LoVo (cell line): ENCODE results near the gene COPS8.

ENCODE experiments used
- DNase-seq: peaks from one replicate; pipeline ENCODE4 v3.0.0-alpha.2; 2016; ENCODE audit warnings: low spot score

COPS8 gene

DNA sequence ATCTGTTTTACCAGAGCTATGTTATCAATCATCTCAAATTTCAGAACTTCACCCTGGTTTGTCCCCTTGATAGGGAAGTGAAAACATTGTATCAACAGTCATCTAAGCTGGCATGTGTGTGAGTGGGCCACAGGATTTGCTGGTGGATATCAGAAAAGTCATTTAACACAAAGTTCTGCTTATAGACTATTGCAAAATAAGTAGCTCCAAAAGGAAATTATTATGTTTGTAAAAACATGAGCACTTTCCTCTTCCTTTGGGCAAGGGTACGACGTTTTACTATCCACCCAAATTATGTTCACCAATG, 20.7 kb upstream of the COPS8 start:
- no peak for DNase-seq

DNA sequence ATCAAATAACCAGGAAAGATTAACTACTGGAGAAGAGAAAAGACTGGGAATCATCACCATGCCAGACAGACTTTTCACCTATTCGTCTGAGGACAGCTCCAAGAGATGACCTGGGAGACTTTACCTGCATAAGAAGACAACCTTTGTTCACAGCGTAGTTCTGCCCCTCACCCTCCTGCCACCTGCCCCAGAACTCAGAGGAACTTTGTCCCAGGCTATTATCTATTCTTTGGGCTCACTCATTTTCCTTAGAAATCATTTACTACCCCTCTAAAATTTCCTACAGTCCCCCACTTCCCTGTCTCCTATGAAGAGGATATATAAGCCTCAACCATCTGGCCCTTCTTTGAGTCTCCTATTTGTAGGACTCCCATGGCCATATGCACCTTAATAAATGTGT, 19.3 kb upstream of the COPS8 start:
- DNase-seq: no peak

DNA sequence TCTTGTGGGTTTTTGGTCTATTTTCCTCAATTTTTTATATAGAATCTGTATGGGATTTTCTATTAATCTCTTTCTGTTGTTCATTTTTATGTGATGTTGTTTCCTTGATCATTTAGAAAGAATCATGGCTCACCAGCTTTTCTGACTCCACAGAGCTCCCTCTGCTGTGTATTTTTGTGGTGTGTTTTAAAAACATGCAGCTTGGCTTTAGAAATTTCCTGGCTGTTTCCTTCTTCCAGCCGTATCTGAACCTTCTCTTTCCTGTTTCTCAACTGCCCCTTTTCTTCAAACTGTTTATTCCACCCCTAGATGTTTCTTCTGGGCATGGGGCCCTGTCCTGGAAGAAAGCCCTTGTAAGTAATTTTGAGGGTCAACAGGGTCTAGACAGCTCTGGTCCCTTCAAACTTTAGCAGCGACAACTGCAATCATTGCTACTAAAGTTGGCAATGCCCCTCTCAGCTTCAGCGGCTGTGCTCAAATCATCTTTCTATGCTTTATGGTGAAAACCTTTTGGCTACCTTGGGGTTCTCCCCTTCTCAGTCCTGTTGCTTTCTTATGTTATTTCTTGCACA, 17.6 kb upstream of the COPS8 start:
- DNase-seq: no peak

DNA sequence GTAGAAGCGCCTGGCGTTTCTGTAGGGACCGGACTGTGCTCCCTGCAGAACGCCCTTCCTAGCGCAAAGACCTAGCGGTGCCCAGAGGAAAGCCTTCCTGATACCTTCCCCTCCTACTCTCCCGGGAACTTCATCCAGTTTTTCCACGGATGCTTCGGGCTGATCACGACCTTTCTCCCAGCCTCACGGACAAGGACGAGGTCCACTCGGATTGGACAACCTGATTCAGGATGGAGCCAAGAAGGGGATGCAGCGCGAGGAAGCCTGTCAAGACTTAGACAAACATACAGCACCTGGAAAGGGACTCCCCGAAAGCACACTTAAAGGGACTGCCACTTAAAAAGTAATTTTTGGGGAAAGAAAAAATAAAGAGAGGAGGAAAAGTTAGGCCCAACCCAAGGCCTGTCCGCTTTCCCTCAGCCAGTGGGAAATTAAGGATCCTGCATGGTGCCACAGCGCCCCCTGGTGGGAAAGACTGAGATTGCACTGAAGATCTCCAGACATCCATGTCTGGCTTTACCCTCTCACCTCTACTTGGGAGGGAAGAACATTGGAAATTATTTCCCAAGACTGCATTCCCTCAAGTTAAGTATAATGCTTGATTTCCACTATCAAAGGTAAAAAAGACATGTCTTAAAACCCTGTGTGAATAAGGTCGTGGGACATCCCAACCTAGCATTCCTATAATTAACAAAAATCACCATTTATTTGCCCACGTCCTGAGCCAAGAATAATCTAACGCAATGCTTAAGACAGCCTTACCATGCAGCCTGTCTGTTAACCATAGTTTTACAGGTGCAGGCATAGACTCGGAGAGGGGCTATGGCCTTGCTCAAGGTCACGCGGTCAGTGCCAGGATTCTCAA, 13.4 kb upstream of the COPS8 start:
- DNase-seq: peak; percentile 52

DNA sequence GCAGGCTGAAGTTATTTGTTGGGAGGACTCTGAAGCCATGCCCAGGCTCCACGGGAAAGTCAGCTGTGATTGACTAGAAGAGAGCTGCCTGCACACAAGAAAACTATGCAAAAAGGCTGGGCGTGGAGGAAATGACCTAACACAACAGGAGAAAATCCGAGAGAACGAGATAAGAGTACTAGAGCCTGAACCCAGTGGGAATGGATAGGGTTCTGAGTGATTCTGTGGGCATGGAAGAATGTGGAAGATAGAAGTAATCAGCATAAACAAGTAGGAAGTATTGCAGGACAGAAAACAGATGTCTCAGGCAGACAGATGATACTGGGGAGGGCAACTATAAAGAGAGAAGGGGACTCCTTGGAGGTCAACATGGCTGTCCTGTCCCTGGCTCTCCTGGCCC, 12.1 kb upstream of the COPS8 start:
- DNase-seq: no peak

DNA sequence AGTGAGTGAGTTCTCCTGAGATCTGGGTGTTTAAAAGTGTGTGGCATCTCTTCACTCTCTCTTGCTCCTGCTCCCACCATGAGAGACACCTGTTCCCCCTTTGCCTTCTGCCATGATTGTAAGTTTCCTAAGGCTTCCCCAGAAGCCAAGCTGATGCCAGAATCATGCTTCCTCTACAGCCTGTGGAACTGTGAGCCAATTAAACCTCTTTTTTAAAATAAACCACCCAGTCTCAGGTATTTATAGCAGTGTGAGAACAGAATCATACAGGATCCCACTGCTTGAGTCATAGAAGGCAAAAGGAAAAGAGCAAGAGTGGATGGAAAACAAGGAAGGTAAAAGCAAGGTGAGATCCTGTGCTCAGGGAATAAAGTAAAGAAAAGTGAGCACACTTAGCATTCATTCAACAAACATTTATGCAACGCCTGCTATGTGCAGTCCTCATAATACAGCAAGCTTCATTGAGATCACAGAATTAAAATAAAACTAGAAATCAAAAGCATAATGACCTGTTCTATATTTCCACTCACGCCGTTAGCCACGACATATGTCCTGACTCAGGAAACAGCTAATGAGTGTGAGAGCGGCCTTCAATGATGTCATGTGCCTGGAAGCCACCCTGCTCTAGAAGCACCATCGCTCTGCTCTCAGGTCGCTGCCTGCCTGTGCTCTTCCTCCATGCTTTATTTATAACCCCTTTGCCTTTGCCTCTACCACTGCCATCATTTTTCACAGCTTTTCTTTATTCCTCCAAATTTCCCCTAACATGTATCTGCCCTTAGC, 11.3 kb upstream of the COPS8 start:
- DNase-seq: no peak

DNA sequence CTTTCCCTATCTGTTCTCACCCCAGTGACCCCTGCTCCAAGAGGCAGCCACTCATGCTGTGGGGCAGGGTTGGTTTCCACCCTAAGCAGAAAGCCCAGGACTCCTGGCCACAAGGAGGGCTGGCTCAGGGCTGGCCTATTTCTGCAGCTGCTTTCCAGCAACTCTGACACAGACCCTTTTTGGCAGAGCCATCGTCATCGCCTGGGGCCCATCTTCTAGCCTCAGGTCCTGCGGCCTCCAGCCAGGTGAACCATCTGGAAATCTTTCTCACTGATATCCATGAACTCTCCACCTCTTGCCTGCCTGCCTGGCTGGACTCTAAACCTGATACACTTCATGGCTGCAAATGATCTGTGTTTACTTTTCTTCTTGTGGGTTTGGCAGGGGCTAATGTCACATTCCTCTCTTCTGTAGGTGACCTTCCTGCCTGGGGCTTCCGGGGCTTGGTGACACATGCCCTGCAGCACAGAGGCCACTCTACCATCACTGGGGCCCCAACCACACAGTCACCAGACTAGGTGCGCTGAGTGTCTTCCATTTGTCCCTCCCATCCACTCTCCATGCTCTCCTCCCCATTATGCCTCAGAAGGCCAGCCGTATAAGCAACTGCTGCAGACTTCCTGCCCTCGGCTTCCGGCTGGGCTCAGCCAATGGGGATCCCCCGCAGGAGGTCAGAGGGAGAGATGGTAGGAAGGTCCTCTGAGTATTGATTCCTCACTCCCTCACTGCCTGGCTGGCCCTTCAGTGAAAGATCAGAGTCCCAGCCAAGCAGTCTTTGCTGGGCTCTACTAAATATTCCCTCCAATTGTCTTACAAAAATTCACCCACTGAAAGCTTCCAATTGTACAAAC, 9.7 kb upstream of the COPS8 start:
- no peak for DNase-seq

DNA sequence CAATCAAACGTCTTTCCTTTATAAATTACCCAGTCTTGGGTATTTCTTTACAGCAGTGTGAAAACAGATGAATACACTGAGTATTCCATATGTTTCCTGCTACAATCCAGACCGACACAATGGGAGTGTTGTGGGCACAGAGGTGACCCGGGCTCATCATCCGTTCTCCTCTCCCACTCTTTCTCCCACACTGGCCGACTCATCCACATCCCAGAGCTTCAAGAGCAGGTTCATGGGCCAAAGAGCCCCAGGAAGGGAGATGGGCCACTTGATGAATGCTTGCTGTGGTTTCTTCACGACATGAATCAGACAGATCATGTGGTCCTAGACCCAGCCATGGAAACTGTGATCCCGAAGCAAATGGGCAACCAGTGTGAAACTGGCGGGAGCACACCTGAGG, 4.1 kb upstream of the COPS8 start:
- DNase-seq: no peak

DNA sequence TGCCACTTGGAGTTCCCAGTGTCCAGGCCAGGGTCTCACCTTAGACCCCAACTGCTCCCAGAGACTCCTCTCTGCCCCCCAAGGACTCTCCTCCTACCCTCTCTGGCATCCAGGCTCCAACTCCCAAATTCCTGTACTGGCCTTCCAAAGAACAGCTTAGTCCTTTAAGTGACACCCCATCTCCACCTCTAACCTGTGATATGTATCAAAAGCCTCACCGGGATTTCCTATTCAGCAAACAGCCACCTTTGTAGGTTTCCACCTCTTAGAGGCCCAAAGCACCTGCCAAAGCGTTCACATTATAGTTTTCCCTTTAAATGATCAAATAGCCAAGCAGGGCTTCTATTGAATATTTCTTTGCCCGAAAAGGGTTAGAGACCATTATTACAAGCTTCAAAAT, 2.7 kb upstream of the COPS8 start:
- DNase-seq: no peak

DNA sequence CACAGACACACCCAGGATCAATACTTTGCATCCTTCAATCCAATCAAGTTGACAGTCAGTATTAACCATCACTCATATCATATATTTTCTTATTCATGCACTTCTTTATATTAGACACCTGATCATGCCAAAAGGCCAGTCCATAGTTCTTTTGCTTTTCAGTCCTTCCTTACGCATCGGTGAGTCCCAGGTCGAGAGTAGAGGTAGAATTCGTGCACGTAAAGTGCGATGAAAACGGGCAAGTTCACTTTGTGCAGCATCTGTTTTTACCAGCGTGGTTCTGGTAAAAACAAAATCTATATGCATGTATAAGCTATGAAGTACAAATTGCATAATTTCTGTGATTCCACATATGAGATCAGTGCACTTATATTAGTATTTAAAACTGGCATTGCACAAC, 1.2 kb upstream of the COPS8 start:
- DNase-seq: no peak

DNA sequence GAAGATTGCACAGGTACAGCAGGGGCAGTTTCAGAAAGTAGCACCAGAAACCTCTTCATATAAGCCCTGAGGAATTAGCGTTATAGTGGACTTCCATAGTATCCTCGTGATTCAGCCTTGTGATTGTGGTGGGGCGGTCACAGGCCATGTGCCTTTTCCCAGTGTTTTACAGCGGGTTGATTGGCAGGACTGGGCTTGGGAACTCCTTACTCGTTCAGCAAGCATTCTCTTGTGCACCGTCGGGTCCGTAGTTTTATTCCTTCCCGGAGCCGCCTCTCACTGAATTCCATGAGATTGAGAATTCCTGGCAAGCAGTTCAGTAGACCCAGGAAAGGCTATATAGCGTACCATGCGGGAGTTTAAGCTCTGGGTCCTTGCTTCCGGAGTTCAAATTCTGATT, 5.2 kb downstream of the COPS8 start:
- no peak for DNase-seq

DNA sequence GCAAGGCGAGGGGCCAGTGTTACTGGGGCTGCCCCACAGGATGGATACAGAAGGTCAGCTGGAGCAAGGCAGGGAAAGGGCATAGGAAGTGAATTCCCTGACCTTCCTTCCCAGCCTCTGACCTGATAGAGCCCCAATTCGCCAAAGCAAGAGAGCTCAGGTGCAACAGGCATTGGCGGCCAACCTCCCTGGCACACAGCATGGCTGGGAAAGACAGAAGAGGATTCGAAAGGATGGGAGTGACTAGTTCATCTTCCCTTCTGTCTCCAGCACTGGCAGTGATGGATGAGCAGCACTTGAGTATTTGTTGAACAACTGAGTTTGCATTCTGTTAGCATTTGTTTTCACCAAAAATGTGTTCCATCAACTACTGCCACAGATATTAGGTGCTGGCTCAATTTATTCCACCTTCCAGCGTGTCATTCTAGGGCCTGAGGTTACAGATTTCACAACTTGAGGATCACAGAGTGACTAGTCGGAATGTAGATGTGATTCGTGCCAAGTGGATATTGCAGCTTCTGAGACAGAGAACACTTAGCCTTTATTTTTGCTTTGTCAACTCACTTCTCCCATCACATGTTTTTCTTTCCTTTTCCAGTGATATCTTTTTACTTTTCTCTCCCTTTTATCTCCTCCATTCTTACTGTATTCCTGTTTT, 6.2 kb downstream of the COPS8 start:
- DNase-seq: no peak

DNA sequence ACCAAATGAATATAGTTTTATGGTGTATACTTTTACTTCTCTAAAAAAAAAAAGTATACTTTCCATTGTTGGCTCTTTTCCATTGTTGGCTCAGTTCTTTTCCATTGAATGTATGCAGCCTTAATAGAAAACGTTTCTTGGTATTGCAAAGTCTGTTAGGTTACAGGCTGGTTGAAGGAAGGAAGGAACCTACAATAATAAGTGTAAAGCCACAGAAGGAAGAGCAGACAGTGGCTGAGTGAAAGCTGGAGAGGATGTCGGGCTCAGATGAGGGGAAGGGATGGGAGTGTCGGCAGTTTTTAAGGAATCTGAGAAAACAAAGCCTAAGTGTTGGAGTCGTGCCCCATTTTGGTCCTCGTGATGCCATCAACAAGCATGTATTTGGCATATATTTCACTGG, 6.8 kb downstream of the COPS8 start:
- no peak for DNase-seq

DNA sequence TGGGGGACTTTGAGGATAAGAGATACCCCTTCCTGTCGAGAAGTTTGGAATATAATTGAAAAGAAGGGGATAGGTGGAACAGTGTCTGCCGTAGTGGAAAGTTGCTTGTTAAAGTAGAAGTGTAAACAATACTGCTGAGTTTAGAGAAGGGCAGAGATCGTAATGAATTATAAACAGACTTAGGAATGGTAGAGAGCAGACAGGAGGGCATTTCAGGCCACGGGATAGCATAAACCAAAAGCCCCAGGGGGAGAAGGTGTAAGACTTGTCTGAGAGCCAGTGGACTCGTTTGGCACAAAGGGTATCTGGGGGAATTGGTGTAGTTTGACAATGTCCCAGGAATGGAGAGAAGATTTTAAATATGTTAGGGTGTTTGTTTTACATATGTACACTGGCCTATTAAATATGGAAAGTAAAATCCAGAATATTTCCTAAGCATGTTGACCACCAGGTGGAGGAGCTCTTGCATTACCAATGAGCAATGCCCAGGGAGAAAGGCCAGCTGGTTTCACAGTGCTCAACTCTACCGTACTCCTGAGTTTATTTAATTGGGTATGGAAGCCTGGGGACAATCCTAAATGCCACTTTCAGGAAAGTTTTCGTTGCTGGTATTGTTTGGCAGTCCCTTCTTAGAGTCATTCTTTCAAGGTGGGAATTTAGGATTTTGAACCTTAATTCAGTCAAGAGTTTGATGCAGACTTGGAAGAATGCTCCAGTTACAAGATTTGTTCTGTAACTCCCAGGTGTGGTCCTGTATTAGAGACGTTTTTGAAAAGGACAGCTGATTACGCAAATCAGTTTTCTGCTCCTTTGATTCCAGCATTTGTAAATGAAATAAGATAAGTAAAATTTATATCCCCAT, 7.5 kb downstream of the COPS8 start:
- DNase-seq: no peak

DNA sequence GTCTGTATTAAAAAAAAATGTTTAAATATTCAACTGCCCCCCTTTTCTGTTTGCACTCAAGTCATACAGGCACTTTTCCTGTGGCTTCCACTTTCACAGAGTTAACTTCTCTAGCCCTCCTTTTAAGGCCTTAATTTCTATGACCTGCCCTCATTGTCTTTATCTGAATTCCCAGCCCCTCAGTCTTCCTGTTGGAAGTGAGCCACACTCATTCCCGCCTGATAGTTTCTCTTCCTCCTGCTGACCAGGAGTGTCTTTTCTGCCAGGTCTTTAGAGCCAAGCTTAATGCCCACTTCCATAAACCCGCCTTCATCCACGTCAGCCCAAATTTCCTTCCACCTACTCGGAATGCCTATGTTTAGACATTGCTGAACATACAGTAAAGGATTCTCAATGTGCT, 10.5 kb downstream of the COPS8 start:
- DNase-seq: no peak

DNA sequence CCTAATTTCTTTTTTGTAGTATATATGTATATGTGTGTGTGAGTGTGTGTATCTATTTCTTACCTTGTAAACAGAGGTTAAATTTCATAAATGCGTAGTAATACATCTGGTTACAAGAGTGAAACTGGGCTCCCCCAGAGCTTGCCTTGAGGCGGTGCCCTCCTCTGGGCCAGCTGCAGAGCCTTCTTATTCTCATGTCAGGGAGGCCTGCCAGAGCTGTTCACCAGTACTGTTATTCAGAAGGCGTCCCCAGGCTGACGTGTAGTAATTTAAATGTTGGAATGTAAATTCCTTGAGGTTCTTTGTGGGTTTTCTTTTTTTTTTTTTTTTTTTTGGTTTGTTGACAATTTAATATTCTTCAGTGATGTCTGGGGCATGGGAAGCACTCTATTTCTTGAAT, 11.2 kb downstream of the COPS8 start:
- no peak for DNase-seq

DNA sequence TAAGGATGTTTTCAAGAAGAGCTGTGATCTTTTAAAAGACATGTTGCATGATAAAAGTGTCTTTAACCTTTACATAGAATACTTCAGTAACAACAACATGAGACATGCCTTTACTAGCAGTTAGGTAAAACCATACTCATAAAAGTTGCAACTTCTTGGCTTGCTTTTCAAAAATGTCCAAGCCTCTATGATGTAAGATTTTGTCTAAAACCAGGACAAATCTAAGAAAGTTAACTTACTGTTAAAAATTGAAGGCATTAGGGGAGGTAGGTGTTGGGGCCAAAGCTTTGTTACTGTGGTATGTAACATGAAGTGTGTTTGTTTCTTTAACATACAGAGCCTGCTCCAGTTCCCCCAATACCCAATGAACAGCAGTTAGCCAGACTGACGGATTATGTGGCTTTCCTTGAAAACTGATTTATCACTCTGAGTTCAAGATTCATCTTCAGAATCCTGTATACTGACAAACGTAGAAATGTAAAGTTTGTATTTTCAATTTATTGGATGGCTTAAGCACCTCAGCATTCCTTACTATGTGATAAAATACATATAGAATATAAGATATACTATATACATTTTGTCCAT, 11.7 kb downstream of the COPS8 start:
- no peak for DNase-seq

DNA sequence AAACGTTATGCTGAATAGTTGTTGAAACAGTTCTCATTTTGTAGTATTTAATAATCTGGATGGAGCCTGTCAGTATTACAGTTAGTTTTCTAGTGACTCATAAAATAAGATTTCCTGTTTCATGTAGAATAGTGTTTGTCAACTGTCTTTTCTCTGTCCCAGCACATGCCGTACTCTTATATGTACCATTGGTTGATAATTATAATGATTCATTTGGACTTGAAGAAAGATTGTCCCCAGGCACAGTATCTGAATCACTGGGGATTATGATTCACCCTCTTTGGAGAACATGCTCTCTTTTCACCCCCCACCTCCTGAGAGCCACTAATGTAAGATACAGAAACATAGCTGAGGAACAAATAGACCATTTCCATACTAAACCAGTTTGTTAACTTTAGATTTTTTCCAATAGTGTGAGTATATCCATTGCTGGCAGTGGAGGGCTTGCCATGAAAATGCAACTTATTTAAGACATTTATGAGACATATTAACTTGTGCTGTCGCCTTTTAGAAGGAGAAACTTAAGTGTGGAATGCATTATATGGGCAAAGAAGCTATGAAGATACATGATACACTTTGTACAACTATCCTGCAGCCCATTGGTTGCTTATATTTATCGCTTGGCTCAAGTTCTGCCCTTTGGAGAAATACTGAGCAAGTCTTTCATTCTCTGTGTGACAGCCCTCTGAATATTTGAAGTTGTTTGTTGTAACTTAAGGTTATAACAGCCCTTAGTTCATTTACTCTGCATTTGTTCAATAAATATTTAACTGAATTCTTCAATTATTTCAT, 12.4 kb downstream of the COPS8 start:
- DNase-seq: no peak

DNA sequence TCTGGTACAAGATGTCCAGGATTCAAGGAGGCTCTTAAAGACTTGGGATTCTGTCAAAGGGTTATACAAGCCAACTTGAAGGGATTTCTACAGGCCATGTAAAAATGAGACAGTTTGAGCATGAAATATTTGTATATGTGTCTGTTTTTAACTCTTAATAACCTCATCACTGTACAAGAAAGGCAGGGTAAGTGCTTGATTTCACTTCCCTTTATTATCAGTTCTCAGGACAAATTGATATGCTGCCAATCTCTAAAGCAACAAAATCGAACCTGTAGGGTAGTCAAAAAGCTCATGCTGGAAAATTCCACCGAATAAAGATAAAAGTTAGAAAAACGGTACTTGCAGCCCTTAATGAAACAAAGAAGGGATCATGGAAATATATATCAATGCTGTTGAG, 14.1 kb downstream of the COPS8 start:
- DNase-seq: no peak
